Dermis blood vessel endothelial cell (primary cell): ENCODE measurements around the gene ROR1. TPM values are rescaled to one million over a fixed set of nuclear protein-coding genes. Genes with fewer than 3 reads are reported as not detected.

Source experiments
- DNase-seq: peaks from one replicate; pipeline ENCODE4 v3.0.0; 2010
- total RNA-seq: library from RNA; depleted of rRNA; stranded (reverse); fragments of >200 nt; gene quantifications from 2 replicates; pipeline ENCODE4 v1.2.3, GENCODE V29; 2014

Gene ROR1
- total RNA-seq, 1 donor from 2014 or later, result 0.17 TPM

DNA sequence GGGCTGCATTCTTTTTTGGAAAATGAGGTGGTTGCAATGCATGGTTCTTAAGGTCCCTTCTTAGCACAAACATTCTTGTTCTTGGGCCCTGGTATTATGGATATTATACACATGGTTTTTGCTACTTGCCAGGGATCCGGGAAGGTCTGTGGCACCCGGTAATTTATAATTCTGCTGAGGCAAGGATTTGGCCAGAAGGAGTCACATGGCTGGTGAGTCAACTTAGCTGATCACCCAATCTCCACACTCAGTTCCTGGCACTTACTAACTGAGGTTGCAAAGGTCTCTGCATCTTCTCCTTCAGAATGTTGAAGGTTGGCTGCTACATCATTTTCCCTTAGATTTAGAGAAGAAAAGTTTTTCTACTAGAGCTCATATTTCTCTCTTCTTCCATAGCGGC, 112.5 kb downstream of the ROR1 start:
- DNase-seq, result no peak

DNA sequence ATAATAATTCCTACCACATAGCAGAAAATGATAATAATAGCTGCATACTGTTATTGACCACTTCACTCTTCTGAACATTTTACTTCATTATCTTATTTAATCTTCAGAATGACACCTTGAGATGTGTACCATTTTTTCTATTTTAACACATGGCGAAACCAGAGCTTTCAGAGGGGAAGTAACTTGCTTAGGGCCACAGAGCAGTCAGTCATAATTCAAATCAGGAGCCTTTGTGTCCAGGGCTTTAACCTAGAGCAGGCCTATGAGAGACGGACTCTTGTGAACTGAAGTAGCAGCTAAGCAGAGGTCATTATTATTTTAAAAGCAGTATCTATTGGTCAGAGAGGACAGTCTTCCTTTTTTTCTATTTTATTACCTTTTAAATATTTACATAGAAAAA, 114.0 kb downstream of the ROR1 start:
- no peak for DNase-seq

DNA sequence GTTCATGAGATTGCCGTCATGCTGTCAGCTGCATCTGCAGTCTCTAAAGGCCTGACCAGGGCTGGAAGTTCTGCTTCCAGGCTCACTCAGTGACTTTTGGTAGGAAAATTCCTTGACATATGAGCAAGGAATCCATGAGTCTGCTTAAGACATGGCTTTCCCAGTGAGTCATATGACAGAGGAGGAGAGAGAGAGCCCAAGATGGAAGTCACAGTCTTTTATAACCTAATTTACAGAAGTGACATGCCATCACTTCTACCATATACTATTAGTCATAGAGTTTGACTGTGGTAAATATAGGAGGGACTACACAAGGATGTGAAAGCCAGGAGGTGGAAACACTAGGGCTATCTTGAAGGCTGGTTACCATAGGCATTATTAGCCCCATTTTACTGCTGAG, 115.2 kb downstream of the ROR1 start:
- DNase-seq, result no peak

DNA sequence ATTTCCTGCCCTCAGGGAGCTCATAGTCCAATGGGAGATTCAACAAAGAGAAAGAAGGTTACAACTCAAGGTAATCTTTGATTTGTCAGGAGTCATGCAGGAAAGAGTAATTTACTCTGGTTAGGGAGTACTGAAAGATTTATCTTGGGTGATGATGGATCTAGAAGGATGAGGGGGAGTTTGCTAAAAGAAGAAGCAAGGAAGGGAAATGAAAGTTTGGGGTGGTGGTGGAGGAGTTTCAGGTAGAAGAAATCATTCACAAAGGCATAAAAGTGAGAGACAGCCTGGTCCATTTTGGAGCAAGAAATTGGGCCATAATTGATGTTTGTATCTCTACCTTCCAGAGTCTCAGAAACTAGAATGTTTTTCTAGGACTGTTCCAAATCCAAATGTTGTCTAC, 116.7 kb downstream of the ROR1 start:
- no peak for DNase-seq

DNA sequence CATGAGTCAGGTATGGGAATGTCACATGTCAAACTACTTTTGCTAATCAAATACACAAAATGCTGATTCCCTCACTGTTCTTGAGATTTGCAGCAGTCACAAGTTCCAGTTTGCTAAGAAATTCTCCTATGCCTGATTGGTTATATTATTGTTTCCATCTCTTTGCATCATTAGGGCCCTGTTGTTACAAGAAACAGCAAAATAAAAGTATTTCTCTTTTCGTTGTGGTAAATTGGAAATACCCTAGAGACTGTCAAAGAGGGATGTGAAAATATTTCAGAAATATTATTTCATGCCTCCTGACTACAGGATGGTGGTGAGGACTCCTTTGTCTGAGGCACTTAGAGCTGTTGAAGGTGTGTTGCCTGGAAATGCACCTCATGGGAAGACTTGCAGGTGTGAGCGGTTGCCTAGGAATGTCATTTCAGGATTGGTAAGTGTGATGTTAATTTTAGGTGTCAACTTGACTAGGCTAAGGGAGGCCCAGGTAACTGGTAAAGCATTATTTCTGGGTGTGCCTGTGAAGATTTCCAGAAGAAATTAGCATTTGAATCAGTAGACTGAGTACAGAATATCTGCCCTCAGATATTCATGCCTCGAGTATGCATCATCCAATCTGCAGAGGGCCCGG, 117.4 kb downstream of the ROR1 start:
- no peak for DNase-seq

DNA sequence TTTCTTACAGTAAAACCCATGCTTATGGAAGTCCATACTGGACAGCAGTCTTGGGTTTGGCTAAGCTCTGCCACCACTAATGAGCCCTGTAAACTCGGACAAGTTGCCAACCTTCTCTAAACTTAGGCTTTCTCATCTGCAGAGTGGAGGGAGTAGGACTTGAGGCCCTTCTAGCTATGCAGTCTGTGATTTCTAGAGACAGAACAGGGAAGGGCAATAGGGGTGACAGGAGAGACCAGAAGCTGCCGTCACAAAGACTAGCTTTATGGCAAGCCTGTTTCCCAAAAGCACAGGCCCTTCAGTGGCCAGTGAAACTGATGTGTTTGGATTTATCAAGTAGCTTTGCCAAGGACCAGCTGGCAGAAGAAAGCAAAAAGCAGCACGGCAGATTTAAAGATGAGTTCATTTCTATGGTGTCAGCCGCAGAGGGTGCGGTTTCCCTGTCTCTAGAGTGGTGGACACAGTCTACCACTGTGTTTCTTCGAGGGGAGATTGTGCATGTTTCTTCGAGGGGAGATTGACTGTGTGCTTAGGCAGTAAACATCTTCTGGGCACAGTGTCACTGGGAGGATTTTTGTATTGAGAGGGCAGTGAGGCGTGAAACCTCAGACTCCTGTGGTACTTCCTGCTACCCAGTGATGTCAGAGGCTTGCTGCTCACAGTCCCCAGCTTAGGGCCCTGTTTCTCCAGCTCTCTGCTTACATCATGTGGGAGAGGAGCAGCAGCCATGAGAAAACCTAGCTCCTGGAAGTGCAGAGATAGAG, 119.0 kb downstream of the ROR1 start:
- DNase-seq, result no peak

DNA sequence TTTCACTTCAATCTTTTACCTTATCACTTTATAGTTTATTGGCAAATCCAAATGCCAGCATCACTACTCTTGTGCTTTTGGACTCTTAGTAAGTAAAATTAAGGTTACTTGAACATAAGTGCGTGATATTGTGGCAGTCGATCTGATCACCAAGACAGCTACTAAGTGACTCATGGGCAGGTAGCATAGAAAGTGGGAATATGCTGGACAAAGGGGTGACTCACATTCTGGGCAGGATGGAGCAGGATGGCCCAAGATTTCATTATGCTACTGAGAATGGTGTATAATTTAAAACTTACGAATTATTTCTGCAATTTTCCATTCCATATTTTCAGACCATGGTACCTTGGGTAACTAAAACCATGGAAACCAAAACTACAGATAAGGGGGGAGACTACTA, 120.2 kb downstream of the ROR1 start:
- DNase-seq, result no peak

DNA sequence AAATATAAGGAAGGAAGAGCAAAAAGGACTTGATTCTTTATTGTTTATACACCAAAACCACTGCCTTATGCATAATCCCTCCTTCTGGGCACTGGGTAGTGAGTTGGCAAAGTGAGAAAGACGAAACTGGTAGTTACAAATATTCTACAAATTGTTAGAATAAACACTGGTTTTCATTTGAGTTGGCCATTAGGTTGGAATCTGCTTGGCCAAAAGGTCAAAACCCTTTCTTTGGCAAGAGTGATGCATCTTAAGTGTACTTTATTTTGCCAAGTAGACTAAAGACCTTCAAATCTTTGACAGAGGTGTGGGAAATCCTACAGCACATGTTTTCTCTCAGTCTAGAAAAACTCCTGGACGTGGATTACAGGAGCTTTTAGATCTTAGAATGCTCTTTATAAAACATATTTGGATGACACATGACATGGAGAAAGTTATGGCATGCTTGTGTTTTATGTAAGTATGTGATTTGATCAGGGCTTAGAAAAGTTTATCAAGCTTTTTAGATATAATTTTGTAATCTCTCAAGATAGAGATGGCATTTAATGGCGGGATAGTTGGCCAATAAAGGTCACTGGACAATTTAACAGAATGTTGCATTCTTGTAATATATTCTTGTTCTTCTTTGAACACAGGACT, 120.9 kb downstream of the ROR1 start:
- no peak for DNase-seq

DNA sequence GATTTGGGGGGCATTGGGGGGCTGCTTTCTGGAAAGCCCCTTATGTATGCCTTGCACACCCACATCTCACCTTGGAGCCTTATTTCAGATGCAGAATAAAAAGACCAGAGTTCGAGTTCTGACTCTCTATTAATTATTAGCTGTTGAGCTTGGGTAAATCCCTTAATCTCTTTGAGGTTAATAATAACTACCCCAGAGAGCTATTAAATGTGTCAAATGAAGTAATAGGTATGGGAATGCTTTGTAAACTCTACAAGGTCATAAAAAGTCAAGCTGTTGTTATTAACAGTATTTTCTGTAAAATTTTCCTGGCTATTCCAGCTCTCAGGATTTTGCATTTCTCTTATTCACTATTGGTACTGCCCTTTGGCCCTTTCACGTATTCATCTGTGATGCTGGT, 122.9 kb downstream of the ROR1 start:
- DNase-seq, result no peak

DNA sequence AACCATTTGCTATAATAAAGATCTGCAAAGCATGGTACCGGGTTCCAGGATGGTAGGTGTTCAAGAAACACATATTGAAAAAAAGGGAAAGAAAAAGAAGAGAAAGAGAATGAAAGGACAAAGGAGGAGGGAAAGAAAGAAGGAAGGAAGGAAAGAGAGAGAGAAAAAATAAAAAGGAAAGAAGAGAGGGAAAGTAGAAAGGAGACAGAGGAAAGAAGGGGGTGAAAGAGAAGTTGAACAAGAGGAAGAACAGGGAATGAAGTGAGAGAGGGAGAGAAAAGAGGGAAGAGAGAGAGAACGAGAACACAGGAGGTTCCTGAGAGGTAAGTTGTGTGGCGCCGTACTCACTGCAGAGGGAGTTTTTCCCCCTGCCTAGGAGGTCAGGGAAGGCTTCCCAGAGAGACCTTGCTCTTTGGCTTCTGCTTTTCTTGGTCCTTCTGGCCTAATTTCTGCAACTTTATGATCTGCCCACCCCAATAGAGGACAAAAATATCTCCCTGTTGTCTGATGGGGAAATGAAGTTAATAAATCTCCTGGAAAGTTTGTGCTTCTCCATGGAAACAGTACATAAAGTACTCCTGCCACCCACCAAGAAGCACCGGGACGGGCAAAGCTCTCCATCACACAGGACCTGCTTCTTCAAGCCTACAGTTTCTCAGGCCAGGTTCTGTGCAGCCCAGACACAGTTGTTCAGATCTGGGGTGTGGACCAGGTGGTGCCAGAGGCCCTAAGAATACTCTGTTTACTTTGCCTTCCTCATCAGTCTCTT, 124.8 kb downstream of the ROR1 start:
- no peak for DNase-seq

DNA sequence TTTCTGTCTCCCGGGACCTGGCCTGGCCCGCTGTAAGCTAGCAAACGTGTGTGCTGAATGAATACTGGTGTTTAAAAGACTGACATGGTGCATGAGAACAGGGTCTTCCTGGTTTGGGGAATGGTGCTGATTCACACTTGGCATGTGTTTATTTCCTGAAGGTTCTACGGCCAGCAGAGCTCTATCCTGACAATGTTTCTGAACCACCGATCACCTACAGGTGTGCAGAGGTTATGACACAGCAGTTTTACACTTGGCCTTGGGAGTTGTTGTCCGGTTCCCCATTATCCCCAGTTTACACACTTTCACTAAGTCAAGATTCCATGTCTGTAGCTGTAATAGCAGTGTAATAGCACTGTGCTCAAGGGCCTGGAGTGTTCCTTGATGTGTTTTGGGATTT, 127.3 kb downstream of the ROR1 start:
- DNase-seq, result peak; percentile 20

DNA sequence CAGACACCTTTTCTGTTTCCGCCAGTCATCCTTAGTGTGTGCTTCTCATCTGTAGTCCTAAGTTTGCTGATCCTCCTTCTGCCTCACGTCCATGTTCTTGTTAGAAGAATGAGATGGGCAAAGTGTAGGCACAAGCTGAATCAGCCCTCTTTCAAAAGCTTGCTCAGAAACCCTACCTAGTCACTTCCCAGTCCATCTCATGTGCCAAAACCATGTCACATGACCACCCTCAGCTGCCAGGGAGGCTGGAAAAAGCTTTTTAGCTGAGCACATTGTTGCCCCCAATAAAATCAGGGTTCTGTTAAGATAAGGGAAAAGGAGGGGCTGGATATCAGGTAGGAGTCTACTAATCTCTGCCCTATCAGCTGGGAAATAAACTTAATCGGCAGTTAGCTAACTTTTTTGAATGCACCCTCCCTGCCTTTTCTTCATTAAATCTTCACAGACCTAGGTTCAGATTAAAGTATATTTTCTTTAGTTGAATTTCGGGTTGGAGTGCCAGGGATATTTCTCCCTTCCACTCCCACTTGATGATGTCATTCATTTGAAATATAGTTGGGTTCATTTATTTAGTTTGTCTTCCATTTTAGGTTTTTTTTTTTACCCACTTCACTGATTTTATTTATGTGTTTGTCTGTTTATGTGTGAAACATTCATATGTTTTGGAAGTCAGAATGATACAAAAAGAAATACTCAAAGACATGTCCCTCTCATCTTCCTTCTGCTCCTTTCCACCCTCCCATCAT, 129.2 kb downstream of the ROR1 start:
- DNase-seq, result peak; percentile 39

DNA sequence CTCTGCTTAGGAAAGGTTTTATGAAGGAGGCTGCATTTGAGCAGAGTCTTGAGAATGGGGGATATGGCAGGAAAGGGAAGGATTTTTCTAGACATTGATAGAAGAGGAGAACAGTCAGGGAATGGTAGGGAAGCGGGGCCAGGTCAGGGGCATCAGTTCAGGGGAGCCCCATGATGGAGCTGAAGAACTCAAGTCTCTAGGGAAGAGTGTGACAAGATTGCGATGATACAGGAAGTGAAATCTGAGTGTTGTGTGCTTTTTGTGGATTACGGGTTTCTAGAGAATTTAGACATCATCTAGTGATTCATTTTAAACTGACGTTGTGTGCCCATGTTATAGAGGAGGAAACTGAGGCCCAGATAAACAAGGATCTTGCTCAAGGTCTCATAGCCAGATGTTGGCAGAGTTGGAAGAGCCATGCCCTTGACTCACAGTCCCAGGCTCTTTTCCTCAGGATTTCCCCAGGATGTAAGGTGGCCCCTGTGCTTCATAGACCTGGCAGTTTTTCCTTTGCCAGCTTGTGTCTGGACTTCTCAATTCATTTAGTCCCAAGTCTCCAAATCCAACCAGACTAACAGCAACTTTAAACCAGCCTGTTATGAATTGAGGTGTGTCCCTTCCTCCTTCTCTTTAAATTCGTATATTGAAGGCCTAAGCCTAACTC, 130.3 kb downstream of the ROR1 start:
- DNase-seq, result peak; percentile 41

DNA sequence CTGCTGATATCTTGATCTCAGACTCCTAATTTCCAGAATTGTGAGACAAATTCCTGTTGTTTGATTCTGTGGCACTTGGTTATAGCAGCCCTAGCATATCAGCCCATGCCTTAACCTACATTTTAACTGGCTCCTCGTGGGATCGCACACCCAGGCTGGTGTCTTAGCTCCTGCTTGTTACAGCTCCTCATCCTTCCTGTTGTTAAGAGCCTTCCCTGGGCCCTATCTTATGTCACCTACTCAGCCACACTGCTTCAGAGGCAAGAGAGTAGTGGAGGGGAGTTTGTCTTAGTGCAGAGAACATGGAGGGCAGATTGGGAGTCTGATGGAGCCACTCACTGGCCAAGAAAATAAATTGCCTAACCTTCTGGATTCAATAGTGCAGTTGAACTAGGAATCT, 131.0 kb downstream of the ROR1 start:
- no peak for DNase-seq

DNA sequence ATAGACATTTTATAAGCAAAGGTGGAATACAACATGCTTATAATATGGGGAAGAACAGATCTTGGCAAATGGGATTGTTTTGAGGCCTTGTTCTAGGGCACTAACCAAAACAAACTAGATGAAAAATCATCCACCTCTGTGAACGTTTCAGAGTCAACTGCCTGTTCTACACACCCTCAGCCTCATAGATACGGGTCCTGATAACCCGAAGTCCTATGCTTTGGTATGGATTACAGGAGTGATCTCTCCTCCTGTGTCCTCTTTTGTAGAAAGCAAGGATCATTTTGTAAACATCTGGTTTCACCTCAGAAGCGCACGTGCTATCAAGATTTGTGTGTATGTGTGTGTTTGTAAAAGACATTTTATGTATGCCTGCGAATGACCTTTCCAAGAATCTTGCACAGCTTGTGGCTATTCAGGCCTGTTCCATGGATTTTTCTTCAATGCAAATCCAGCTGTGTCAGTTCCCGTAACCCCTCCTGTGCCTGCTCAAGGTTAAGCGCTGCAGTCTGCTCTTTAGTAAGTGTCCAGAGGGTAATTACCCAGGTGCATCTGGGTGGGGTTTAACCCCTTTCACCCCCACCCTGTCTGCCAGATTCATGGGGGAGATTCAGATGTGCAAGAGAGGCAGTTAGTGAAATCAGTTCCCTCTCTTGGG, 132.4 kb downstream of the ROR1 start:
- DNase-seq, result no peak

DNA sequence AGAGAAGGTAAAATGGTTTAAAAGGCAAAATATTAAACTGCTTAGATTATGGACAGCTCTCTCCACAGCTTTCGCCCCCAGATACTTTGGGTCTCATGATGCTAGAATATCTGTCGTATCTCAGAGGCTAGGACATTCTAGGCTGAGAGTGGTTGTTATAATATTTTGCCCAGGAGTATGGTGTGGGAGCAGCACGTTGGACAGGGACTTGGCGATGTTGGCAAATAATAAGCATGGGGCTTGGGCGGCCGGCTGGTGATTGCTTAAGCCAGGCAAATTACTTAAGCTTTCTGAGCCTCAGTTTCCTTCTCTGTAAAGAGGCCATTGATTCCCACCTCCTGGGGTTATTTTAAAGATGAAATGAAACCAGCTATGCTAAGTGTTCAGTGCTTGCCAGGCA, 133.2 kb downstream of the ROR1 start:
- no peak for DNase-seq

DNA sequence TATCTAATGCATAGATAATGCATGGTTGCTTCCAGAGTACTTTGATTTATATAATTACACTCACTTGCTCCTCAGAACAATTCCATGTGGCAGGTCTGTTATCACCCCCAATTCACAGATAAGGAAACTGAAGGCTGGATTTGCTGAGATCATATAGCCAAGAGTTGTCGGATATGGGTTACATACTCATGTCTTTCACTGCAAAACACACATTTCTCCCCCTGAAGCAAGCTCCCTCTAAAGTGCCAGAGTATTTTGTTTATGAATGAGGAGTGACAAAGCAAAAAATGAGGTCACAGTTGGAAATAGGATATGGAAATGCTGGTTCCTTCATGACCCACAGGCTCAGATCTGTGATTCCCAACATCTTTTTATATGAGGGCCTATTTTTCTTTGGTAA, 134.2 kb downstream of the ROR1 start:
- DNase-seq, result no peak

DNA sequence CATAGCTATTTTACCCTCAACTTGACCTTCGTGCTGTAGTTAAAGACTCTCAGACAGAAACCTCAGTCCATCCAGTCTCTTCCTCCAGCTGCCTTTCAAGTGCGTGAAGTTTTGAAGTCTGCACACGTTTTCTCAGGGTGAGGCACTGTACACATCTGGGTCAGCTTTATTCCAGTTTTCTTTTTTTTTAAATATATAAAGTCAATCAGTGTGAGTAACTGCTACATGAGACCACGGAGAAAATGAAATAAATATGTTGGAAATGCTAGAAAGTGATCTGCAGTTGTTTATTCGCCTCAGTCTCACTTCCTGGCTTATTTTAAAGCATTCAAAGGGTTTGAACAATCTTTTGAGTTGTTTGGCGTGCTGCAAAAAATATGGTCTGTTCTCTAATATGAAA, 135.7 kb downstream of the ROR1 start:
- no peak for DNase-seq

DNA sequence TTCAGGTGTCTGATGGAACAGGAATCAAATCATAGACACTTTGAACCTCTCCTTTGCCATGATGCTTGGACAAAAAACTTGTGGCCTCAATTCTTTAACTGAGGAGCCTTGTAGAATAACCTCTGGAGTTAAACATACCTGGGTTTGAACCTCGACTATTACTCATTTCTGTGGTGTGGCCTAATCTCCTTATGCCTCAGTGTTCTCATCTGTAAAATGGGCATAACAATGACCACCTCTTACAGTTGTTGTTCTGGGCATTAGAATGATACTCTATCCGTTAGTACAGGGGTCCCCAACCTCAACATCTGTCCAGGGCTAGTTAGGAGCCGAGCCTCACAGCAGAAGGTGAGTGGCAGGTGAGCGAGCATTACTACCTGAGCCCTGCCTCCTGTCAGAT, 137.2 kb downstream of the ROR1 start:
- no peak for DNase-seq

DNA sequence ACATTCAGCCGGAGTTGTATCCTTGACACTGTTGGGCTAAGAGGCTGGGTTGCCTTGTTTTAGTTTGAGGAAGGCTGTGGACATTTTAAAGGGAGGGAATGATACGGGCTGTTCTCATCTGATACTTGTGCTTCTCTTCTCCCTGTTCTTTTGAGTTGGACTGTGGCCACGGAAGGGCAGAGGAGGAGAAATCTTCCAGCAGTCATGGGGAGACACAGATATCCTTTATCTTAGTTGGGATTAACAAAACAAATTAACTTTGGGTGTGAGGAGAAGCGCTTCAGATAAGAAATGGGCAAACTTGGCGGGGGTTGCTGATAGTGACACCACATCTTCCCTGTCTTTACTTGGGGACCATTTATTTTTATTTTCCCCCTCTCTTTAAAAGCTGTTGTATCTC, 138.8 kb downstream of the ROR1 start:
- DNase-seq, result no peak

DNA sequence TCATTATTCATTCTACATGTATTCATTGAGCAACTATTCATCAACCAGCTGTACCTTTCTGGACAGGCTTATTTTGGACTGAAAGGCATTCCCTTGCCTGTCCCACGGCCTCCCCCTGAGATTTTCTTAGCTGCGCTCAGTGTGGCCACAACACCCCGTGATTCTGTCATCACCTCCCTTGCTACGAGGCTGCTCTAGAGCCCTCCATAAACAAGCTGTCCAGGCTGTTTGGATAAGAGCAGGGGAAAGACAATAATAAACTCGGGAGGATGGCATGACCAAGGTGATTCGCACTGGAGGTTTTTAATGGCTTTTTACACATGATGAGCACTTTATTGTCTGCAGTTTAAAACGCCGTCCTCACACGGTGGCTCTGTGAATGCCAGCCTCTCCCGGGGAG, 139.7 kb downstream of the ROR1 start:
- DNase-seq, result no peak

DNA sequence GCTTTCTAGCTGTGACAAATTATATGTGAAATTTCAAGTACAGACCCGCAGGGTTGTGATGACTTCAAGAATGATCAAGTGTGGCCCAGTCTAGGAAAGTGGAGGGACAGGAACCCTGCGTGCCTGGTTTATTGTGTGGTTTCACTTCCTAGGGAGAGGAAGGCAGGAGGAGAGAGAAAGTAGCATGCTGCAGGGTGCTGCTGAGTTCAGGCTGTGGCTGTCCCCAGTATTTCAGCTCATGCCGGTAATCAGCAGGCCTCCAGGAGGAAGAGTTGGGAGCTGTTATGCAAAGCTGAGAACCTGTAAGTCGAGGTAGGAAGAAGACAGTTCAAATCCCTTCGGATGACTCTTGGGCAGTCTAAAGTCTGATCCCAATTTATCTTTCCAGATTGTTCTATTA, 140.4 kb downstream of the ROR1 start:
- no peak for DNase-seq
